ENCODE results near the gene LSM14A.

GRCh38 chr19:34171877-34172660 is at the start of gene LSM14A:
- peak; percentile 11 for TF ChIP-seq POLR2A (IDR thresholded peaks at IDR 0.05)
- no peak for TF ChIP-seq CTCF (IDR thresholded peaks at IDR 0.05)
- TF ChIP-seq POLR2AphosphoS5 (IDR thresholded peaks at IDR 0.05), result peak; percentile 60 to 82 (median 71)

Measured in breast epithelium (tissue), 3 donors.